Keratinocyte (primary cell): ENCODE results near the gene GSTT2B. TPM values are rescaled to one million over a fixed set of nuclear protein-coding genes. Genes with fewer than 3 reads are reported as not detected.

ENCODE experiments used
- DNase-seq: peaks from one replicate; pipeline ENCODE4 v3.0.0-alpha.2; 2011; ENCODE audit warnings: low read depth, missing footprints, low spot score
- FAIRE-seq: peaks from 2 replicates; lab custom pipeline; 2011; peaks lifted over from hg19 to GRCh38; lab: Jason Lieb, UNC
- H2AFZ ChIP-seq: 2 replicates; pipeline ENCODE4 v1.6.0; 2012; ENCODE audit warnings: low read length, control low read depth, inconsistent platforms; ENCODE audit not compliant: control insufficient read depth
- H3K27ac ChIP-seq: 2 replicates; pipeline ENCODE4 v1.5.1; 2011; ENCODE audit warnings: low read length; ENCODE audit not compliant: control insufficient read depth, insufficient read depth
- H3K27me3 ChIP-seq: 3 replicates; pipeline ENCODE4 v1.6.0; 2011; ENCODE audit warnings: low read length; ENCODE audit not compliant: control insufficient read depth, insufficient read depth; ENCODE audit errors: extremely low read depth
- H3K36me3 ChIP-seq, 2 experiments: 2 replicates in 1 of 2; 3 replicates in 1 of 2; pipeline ENCODE4 v1.5.1; 2011; ENCODE audit warnings: low read length in 2 of 2, mild to moderate bottlenecking in 1 of 2; ENCODE audit not compliant: control insufficient read depth in 2 of 2, insufficient read depth in 2 of 2; ENCODE audit errors: extremely low read depth in 1 of 2
- H3K4me1 ChIP-seq: 3 replicates; pipeline ENCODE4 v1.5.1; 2011; ENCODE audit warnings: low read length; ENCODE audit not compliant: control insufficient read depth, insufficient read depth; ENCODE audit errors: extremely low read depth
- H3K4me2 ChIP-seq: 3 replicates; pipeline ENCODE4 v1.6.0; 2011; ENCODE audit warnings: low read depth, low read length; ENCODE audit not compliant: control insufficient read depth, insufficient read depth; ENCODE audit errors: extremely low read depth
- H3K4me3 ChIP-seq, 3 experiments: fragments of 200-600 bp in 1 of 3; sonication (generic) in 1 of 3; 2 replicates in 2 of 3; 3 replicates in 1 of 3; pipeline ENCODE4 v1.5.1; 2011 to 2016; ENCODE audit warnings: low read length in 3 of 3, mild to moderate bottlenecking in 3 of 3, control low read depth in 2 of 3, inconsistent platforms in 1 of 3, low read depth in 1 of 3, mixed read lengths in 1 of 3, mixed run types in 1 of 3, moderate library complexity in 1 of 3; ENCODE audit not compliant: control insufficient read depth in 2 of 3, insufficient read depth in 2 of 3; ENCODE audit errors: extremely low read depth in 1 of 3
- H3K79me2 ChIP-seq: 2 replicates; pipeline ENCODE4 v1.6.0; 2012; ENCODE audit warnings: low read length; ENCODE audit not compliant: control insufficient read depth, insufficient read depth
- H3K9ac ChIP-seq: 3 replicates; pipeline ENCODE4 v1.6.0; 2011; ENCODE audit warnings: low read length; ENCODE audit not compliant: control insufficient read depth, insufficient read depth; ENCODE audit errors: extremely low read depth
- H3K9me1 ChIP-seq: 3 replicates; pipeline ENCODE4 v1.6.0; 2011; ENCODE audit warnings: low read length; ENCODE audit not compliant: control insufficient read depth, insufficient read depth; ENCODE audit errors: extremely low read depth
- H3K9me3 ChIP-seq: 2 replicates; pipeline ENCODE4 v1.5.1; 2012; ENCODE audit warnings: low read depth, low read length; ENCODE audit not compliant: control insufficient read depth
- H4K20me1 ChIP-seq: 3 replicates; pipeline ENCODE4 v1.6.0; 2011; ENCODE audit warnings: low read length; ENCODE audit not compliant: control insufficient read depth, insufficient read depth; ENCODE audit errors: extremely low read depth
- CTCF ChIP-seq, 3 experiments: IDR thresholded peaks in 1 of 3; conservative IDR thresholded peaks in 1 of 3; optimal IDR thresholded peaks in 1 of 3; 2 replicates in 2 of 3; 3 replicates in 1 of 3; pipeline versions ENCODE3 to v1.5.1; 2011; ENCODE audit warnings: low read length in 3 of 3, mild to moderate bottlenecking in 3 of 3, moderate library complexity in 2 of 3, control low read depth in 1 of 3, inconsistent platforms in 1 of 3; ENCODE audit not compliant: insufficient read depth in 2 of 3; ENCODE audit errors: extremely low read depth in 1 of 3
- EZH2 ChIP-seq: IDR thresholded peaks from one replicate; pipeline ENCODE4 v1.6.1; 2012; ENCODE audit warnings: inconsistent platforms, mild to moderate bottlenecking, low read length, moderate library complexity
- dilution Hi-C: fragments of 300-500 bp; cut with MboI; formaldehyde crosslinking; loops from one replicate; pipeline ENCODE4 v1.7.0; 2020; ENCODE audit warnings: low sequenced_read_pairs; ENCODE audit not compliant: extremely low pct_ligation_motif_present
- polyA plus RNA-seq, 5 experiments: library from polyadenylated mRNA; depleted of rRNA in 3 of 5; stranded (reverse) in 3 of 5; stranded (forward) in 1 of 5; unstranded in 1 of 5; fragments of >200 nt; gene quantifications; 1 replicate in 1 of 5; 2 replicates in 3 of 5; 3 replicates in 1 of 5; pipeline versions ENCODE4 v1.2.1 to v1.2.3, GENCODE V29; 2011 to 2012; ENCODE audit warnings: missing spikeins in 2 of 5, low read depth in 1 of 5, low replicate concordance in 1 of 5

GSTT2B gene
- polyA plus RNA-seq, 1 donor (not counting 4 experiments of a cell fraction or from before 2014, with no cell fraction given): 15.5 TPM

- Histone ChIP-seq H3K27me3 (no peaks in the 10 kb centered on the region), H3K4me3 (no peak overlapping the region), H3K27ac (no peak overlapping the region), H3K36me3 (no peaks in the 10 kb centered on the region), H3K79me2 (peaks cover 31% of the 10 kb centered on the region), H3K9me3 (no peaks in the 10 kb centered on the region), H3K9me1 (no peaks in the 10 kb centered on the region), H4K20me1 (no peaks in the 10 kb centered on the region), H3K9ac (no peak overlapping the region), H2AFZ (no peak overlapping the region), H3K4me1 (no peaks in the 10 kb centered on the region), H3K4me2 (no peak overlapping the region)
- dilution Hi-C loops: no loop called here
- FAIRE-seq (no peak), DNase-seq (no peak)
- TF ChIP-seq EZH2 (no peak), CTCF (optimal IDR thresholded peaks at IDR 0.05 in 1 of 3, IDR thresholded peaks at IDR 0.05 in 1 of 3, conservative IDR thresholded peaks at IDR 0.05 in 1 of 3; ENCODE audit: extremely low read depth in 1 of 3, insufficient read depth in 2 of 3, low read length in 3 of 3) (no peak)
Measured at GRCh38 chr22:24009227-24010017, 48.4 kb upstream of the GSTT2B start.

- no peak overlapping the region for H3K4me2 ChIP-seq
- no peak overlapping the region for H3K9ac ChIP-seq
- dilution Hi-C loops: no loop called here
- no peaks in the 10 kb centered on the region for H3K4me1 ChIP-seq
- FAIRE-seq: no peak
- H3K79me2 ChIP-seq: peaks cover 23% of the 10 kb centered on the region
- H3K36me3 ChIP-seq: no peaks in the 10 kb centered on the region
- no peaks in the 10 kb centered on the region for H3K27me3 ChIP-seq
- no peak overlapping the region for H3K4me3 ChIP-seq
- H4K20me1 ChIP-seq: no peaks in the 10 kb centered on the region
- H3K27ac ChIP-seq: no peak overlapping the region
- no peaks in the 10 kb centered on the region for H3K9me1 ChIP-seq
- no peak for DNase-seq
- H3K9me3 ChIP-seq: no peaks in the 10 kb centered on the region
- TF ChIP-seq EZH2 (no peak), CTCF (optimal IDR thresholded peaks at IDR 0.05 in 1 of 3, IDR thresholded peaks at IDR 0.05 in 1 of 3, conservative IDR thresholded peaks at IDR 0.05 in 1 of 3; ENCODE audit: extremely low read depth in 1 of 3, insufficient read depth in 2 of 3, low read length in 3 of 3) (no peak)
- H2AFZ ChIP-seq: no peak overlapping the region
Measured at GRCh38 chr22:24008381-24009226, 47.6 kb upstream of the GSTT2B start.
